H9 (cell line): Measurements from ENCODE around the gene RALGAPB. TPM values are rescaled to one million over a fixed set of nuclear protein-coding genes. Genes with fewer than 3 reads are reported as not detected.

Source experiments
- DNase-seq: peaks from one replicate; pipeline ENCODE4 v3.0.0-alpha.2; 2017
- H2AFZ ChIP-seq: one replicate; pipeline ENCODE4 v1.6.1; 2013; ENCODE audit warnings: mild to moderate bottlenecking, low read length, control low read depth, moderate library complexity
- H2AK5ac ChIP-seq: 2 replicates; pipeline ENCODE4 v1.6.1; 2013; ENCODE audit warnings: low read length, control low read depth, mixed read lengths; ENCODE audit not compliant: insufficient read length
- H2BK120ac ChIP-seq: one replicate; pipeline ENCODE4 v1.6.1; 2013; ENCODE audit warnings: low read depth, mild to moderate bottlenecking, low read length, control low read depth, inconsistent platforms; ENCODE audit not compliant: poor library complexity, severe bottlenecking
- H2BK12ac ChIP-seq: 2 replicates; pipeline ENCODE4 v1.6.1; 2013; ENCODE audit warnings: low read length, control low read depth, mixed read lengths, low read depth; ENCODE audit not compliant: insufficient read length
- H2BK15ac ChIP-seq: 2 replicates; pipeline ENCODE4 v1.6.1; 2013; ENCODE audit warnings: low read depth, low read length, control low read depth
- H2BK20ac ChIP-seq: one replicate; pipeline ENCODE4 v1.6.1; 2013; ENCODE audit warnings: low read depth, mild to moderate bottlenecking, low read length, control low read depth, inconsistent platforms; ENCODE audit not compliant: poor library complexity, severe bottlenecking
- H2BK5ac ChIP-seq: 2 replicates; pipeline ENCODE4 v1.6.1; 2013; ENCODE audit warnings: low read length, control low read depth, mixed read lengths; ENCODE audit not compliant: insufficient read length
- H3K14ac ChIP-seq: 2 replicates; pipeline ENCODE4 v1.6.1; 2013; ENCODE audit warnings: low read length, control low read depth; ENCODE audit not compliant: insufficient read depth
- H3K18ac ChIP-seq: 2 replicates; pipeline ENCODE4 v1.6.1; 2013; ENCODE audit warnings: low read depth, mild to moderate bottlenecking, mixed read lengths, low read length, control low read depth; ENCODE audit not compliant: insufficient read length
- H3K23ac ChIP-seq: 2 replicates; pipeline ENCODE4 v1.6.1; 2013; ENCODE audit warnings: low read length, control low read depth, mixed read lengths, low read depth; ENCODE audit not compliant: insufficient read length
- H3K23me2 ChIP-seq: 2 replicates; pipeline ENCODE4 v1.6.1; 2013; ENCODE audit warnings: low read depth, mild to moderate bottlenecking, mixed read lengths, low read length, control low read depth; ENCODE audit not compliant: insufficient read length, poor library complexity, severe bottlenecking
- H3K27ac ChIP-seq: 2 replicates; pipeline ENCODE4 v1.5.1; 2013; ENCODE audit warnings: low read length, control low read depth, mixed read lengths, low read depth; ENCODE audit not compliant: insufficient read length
- H3K27me3 ChIP-seq: 2 replicates; pipeline ENCODE4 v1.6.1; 2013; ENCODE audit warnings: low read length, control low read depth, inconsistent platforms; ENCODE audit not compliant: insufficient read depth
- H3K4ac ChIP-seq: 2 replicates; pipeline ENCODE4 v1.6.1; 2013; ENCODE audit warnings: low read depth, mild to moderate bottlenecking, control low read depth, inconsistent platforms, low read length, moderate library complexity
- H3K4me1 ChIP-seq: 2 replicates; pipeline ENCODE4 v1.6.1; 2013; ENCODE audit warnings: low read length, control low read depth, inconsistent platforms; ENCODE audit not compliant: insufficient read depth
- H3K4me2 ChIP-seq: 2 replicates; pipeline ENCODE4 v1.6.1; 2013; ENCODE audit warnings: low read length, control low read depth, mixed read lengths; ENCODE audit not compliant: insufficient read length, insufficient read depth
- H3K56ac ChIP-seq: 2 replicates; pipeline ENCODE4 v1.6.1; 2013; ENCODE audit warnings: low read depth, mild to moderate bottlenecking, mixed read lengths, low read length, control low read depth; ENCODE audit not compliant: insufficient read length
- H3K79me1 ChIP-seq: 2 replicates; pipeline ENCODE4 v1.6.1; 2013; ENCODE audit warnings: low read depth, mild to moderate bottlenecking, moderate library complexity, low read length, control low read depth, inconsistent platforms; ENCODE audit not compliant: insufficient read depth, poor library complexity, severe bottlenecking
- H3K79me2 ChIP-seq: 2 replicates; pipeline ENCODE4 v1.6.1; 2013; ENCODE audit warnings: low read length, control low read depth, inconsistent platforms; ENCODE audit not compliant: insufficient read depth
- H3K9ac ChIP-seq: 2 replicates; pipeline ENCODE4 v1.6.1; 2013; ENCODE audit warnings: low read length, control low read depth, mixed read lengths; ENCODE audit not compliant: insufficient read length; ENCODE audit errors: extremely low read depth
- H3K9me3 ChIP-seq: one replicate; pipeline ENCODE4 v1.6.1; 2013; ENCODE audit warnings: low read depth, low read length, inconsistent platforms; ENCODE audit not compliant: control insufficient read depth
- H3T11ph ChIP-seq: one replicate; pipeline ENCODE4 v1.6.1; 2013; ENCODE audit warnings: mild to moderate bottlenecking, low read length, control low read depth, inconsistent platforms
- H4K20me1 ChIP-seq: one replicate; pipeline ENCODE4 v1.6.1; 2013; ENCODE audit not compliant: control insufficient read depth, insufficient read length, insufficient read depth
- H4K5ac ChIP-seq: 2 replicates; pipeline ENCODE4 v1.6.1; 2013; ENCODE audit warnings: low read depth, mild to moderate bottlenecking, mixed read lengths, low read length, control low read depth; ENCODE audit not compliant: insufficient read length
- H4K8ac ChIP-seq: replicated peaks from 2 replicates; pipeline ENCODE4 v1.6.1; 2013; ENCODE audit warnings: low read length, control low read depth, mixed read lengths, low read depth; ENCODE audit not compliant: insufficient read length
- H4K91ac ChIP-seq: 2 replicates; pipeline ENCODE4 v1.6.1; 2013; ENCODE audit warnings: low read depth, mild to moderate bottlenecking, moderate library complexity, mixed read lengths, low read length, control low read depth; ENCODE audit not compliant: insufficient read length
- H3K27ac Mint-ChIP-seq, 3 experiments: 2 replicates in 2 of 3; 3 replicates in 1 of 3; pipeline ENCODE4 v1.8.0; 2020 to 2021; ENCODE audit warnings: mixed read lengths in 3 of 3, mild to moderate bottlenecking in 1 of 3, moderate library complexity in 1 of 3
- H3K27me3 Mint-ChIP-seq: 2 replicates; pipeline ENCODE4 v1.8.0; 2021; ENCODE audit warnings: low read depth, mild to moderate bottlenecking, moderate library complexity, mixed read lengths
- H3K36me3 Mint-ChIP-seq, 3 experiments: 2 replicates in 2 of 3; 3 replicates in 1 of 3; pipeline ENCODE4 v1.8.0; 2020 to 2021; ENCODE audit warnings: low read depth in 3 of 3, mixed read lengths in 3 of 3; ENCODE audit not compliant: insufficient read depth in 1 of 3
- H3K4me1 Mint-ChIP-seq, 2 experiments: 2 replicates each; pipeline ENCODE4 v1.8.0; 2020; ENCODE audit warnings: mixed read lengths in 2 of 2
- H3K4me3 Mint-ChIP-seq, 2 experiments: 2 replicates in 1 of 2; 3 replicates in 1 of 2; pipeline ENCODE4 v1.8.0; 2020 to 2021; ENCODE audit warnings: mild to moderate bottlenecking in 2 of 2, mixed read lengths in 2 of 2, moderate library complexity in 1 of 2
- H3K9me3 Mint-ChIP-seq, 2 experiments: 2 replicates in 1 of 2; 3 replicates in 1 of 2; pipeline ENCODE4 v1.8.0; 2020; ENCODE audit warnings: mild to moderate bottlenecking in 2 of 2, mixed read lengths in 2 of 2, moderate library complexity in 1 of 2
- CTCF ChIP-seq: fragments of 200-600 bp; sonication (generic); conservative IDR thresholded peaks from 3 replicates; pipeline ENCODE4 v1.8.0; 2021; ENCODE audit warnings: antibody characterized with exemption, mild to moderate bottlenecking
- WGBS: extraction: QIAGEN DNeasy Blood & Tissue Kit; methylation state at CpG from one replicate; pipeline ENCODE4 v1.1.7; 2013; ENCODE audit warnings: missing lambda C conversion rate, low lambda C conversion rate, mixed read lengths; ENCODE audit not compliant: insufficient read length; ENCODE audit errors: extremely low coverage; 5-methylcytosine and 5-hydroxymethylcytosine counted together
- total RNA-seq: library from RNA; stranded (reverse); gene quantifications from 2 replicates; pipeline ENCODE4 v1.2.1, GENCODE V29; 2021

RALGAPB gene
- total RNA-seq, 1 experiment from 2014 or later: 28.5 TPM

- no peaks in the 10 kb centered on the region for H3K9me3 ChIP-seq
- H2BK12ac ChIP-seq: no peak overlapping the region
- no peak for DNase-seq
- no peak overlapping the region for H3T11ph ChIP-seq
- no peak overlapping the region for H3K23ac ChIP-seq
- H3K4ac ChIP-seq: no peak overlapping the region
- Mint-ChIP-seq H3K36me3 (peaks cover 84 to 88% (median 85%) of the 10 kb centered on the region in 3 experiments), H3K4me1 (peaks cover 26% of the 10 kb centered on the region in 2 experiments), H3K27ac (peak overlapping the region in 2 of 3 experiments; percentile 28 to 59; a peak in 1 of 7 replicates), H3K27me3 (no peaks in the 10 kb centered on the region; the same call in 1 of the 2 replicates), H3K9me3 (peaks cover 0 to 1% of the 10 kb centered on the region in 2 experiments; a peak in 1 of 5 replicates), H3K4me3 (no peak overlapping the region)
- H2BK15ac ChIP-seq: no peak overlapping the region
- no peak overlapping the region for H3K14ac ChIP-seq
- H3K4me2 ChIP-seq: no peak overlapping the region
- no peak overlapping the region for H2BK5ac ChIP-seq
- no peak overlapping the region for H3K27ac ChIP-seq
- H4K5ac ChIP-seq: no peak overlapping the region
- no peak overlapping the region for H2BK120ac ChIP-seq
- no peak for TF ChIP-seq CTCF
- peaks cover 2% of the 10 kb centered on the region; the same call in 1 of the 2 replicates for H3K4me1 ChIP-seq
- peaks cover 5% of the 10 kb centered on the region for H4K20me1 ChIP-seq
- no peak overlapping the region for H4K91ac ChIP-seq
- no peak overlapping the region for H2AK5ac ChIP-seq
- H3K79me2 ChIP-seq: peaks cover 48% of the 10 kb centered on the region; the same call in 1 of the 2 replicates
- no peak overlapping the region for H4K8ac ChIP-seq
- no CpG with 5 or more reads among the region's 8 CpGs for WGBS
- H2BK20ac ChIP-seq: no peak overlapping the region
- no peaks in the 10 kb centered on the region for H3K27me3 ChIP-seq
- H3K9ac ChIP-seq: peak overlapping the region; percentile 18
- H3K79me1 ChIP-seq: peaks cover 13% of the 10 kb centered on the region
- H3K18ac ChIP-seq: no peak overlapping the region
- no peak overlapping the region for H3K56ac ChIP-seq
- peaks cover 9% of the 10 kb centered on the region for H3K23me2 ChIP-seq
- H2AFZ ChIP-seq: no peak overlapping the region
Observed at GRCh38 chr20:38430679-38431325, 41.8 kb upstream of the RALGAPB start.
